C4-2B (cell line): Measurements from ENCODE around the gene CUL7.

Source experiments
- H3K27ac ChIP-seq: fragments of 450-650 bp; 2 replicates; pipeline ENCODE4 v1.5.1; 2017
- CTCF ChIP-seq: fragments of 450-650 bp; conservative IDR thresholded peaks from 2 replicates; pipeline ENCODE4 v1.5.1; 2017; ENCODE audit warnings: mild to moderate bottlenecking
- ZFX ChIP-seq: fragments of 450-650 bp; IDR thresholded peaks from 2 replicates; pipeline ENCODE4 v1.6.1; 2017

Gene CUL7

GRCh38 chr6:43037197-43037596 lies 16.5 kb downstream of the CUL7 start:
- no peak for TF ChIP-seq CTCF
- TF ChIP-seq ZFX, result no peak
- H3K27ac ChIP-seq, result no peak overlapping the region

GRCh38 chr6:43036712-43037111 lies 16.9 kb downstream of the CUL7 start:
- no peak overlapping the region for H3K27ac ChIP-seq
- TF ChIP-seq CTCF (no peak), ZFX (no peak)

GRCh38 chr6:43035495-43036194 lies 18.0 kb downstream of the CUL7 start:
- TF ChIP-seq ZFX (no peak), CTCF (no peak)
- H3K27ac ChIP-seq, result no peak overlapping the region

GRCh38 chr6:43034190-43034525 lies 19.5 kb downstream of the CUL7 start:
- TF ChIP-seq ZFX (no peak), CTCF (no peak)
- no peak overlapping the region for H3K27ac ChIP-seq

GRCh38 chr6:43033496-43034189 lies 20.0 kb downstream of the CUL7 start:
- no peak for TF ChIP-seq CTCF
- TF ChIP-seq ZFX, result no peak

GRCh38 chr6:43032326-43032725 lies 21.3 kb downstream of the CUL7 start:
- H3K27ac ChIP-seq, result no peak overlapping the region
- TF ChIP-seq CTCF, result no peak
- no peak for TF ChIP-seq ZFX

More at GRCh38 chr6:43033496-43034189, 20.0 kb downstream of the CUL7 start:
- H3K27ac ChIP-seq, result no peak overlapping the region

- no peak for TF ChIP-seq ZFX
- TF ChIP-seq CTCF, result no peak
Observed at GRCh38 chr6:43029120-43029519, 24.5 kb downstream of the CUL7 start.

More at GRCh38 chr6:43029120-43029519, 24.5 kb downstream of the CUL7 start:
- H3K27ac ChIP-seq, result no peak overlapping the region
